CD14-positive monocyte (primary cell): Measurements from ENCODE around the gene DLGAP1. TPM values are rescaled to one million over a fixed set of nuclear protein-coding genes. Genes with fewer than 3 reads are reported as not detected.

Experiments
- DNase-seq, 3 donors: peaks; one replicate each; pipeline ENCODE4 v3.0.0-alpha.2; 2011 to 2022
- H2AFZ ChIP-seq: 2 replicates; pipeline ENCODE4 v1.6.0; 2012; ENCODE audit warnings: mild to moderate bottlenecking, low read depth, low read length, inconsistent platforms; ENCODE audit not compliant: insufficient read depth, poor library complexity, severe bottlenecking
- H3K27ac ChIP-seq, 2 donors: 1 replicate in 1 of 2; 2 replicates in 1 of 2; pipeline ENCODE4 v1.5.1; 2012 to 2013; ENCODE audit warnings: low read length in 2 of 2, control low read depth in 1 of 2, inconsistent platforms in 1 of 2, low read depth in 1 of 2, mild to moderate bottlenecking in 1 of 2
- H3K27me3 ChIP-seq, 2 donors: one replicate each; pipeline versions ENCODE4 v1.6.0 to v1.6.1; 2011 to 2013; ENCODE audit warnings: low read length in 2 of 2; ENCODE audit not compliant: control insufficient read depth in 2 of 2, insufficient read depth in 2 of 2
- H3K36me3 ChIP-seq, 2 donors: replicated peaks in 1 of 2; 1 replicate in 1 of 2; 2 replicates in 1 of 2; pipeline versions ENCODE4 v1.5.1 to v1.6.1; 2012 to 2013; ENCODE audit warnings: low read length in 2 of 2, control low read depth in 1 of 2, inconsistent platforms in 1 of 2, mild to moderate bottlenecking in 1 of 2; ENCODE audit not compliant: insufficient read depth in 2 of 2, control insufficient read depth in 1 of 2
- H3K4me1 ChIP-seq, 2 donors: 1 replicate in 1 of 2; 2 replicates in 1 of 2; pipeline versions ENCODE4 v1.5.1 to v1.6.1; 2012 to 2013; ENCODE audit warnings: low read length in 2 of 2, control low read depth in 1 of 2, inconsistent platforms in 1 of 2, mild to moderate bottlenecking in 1 of 2, moderate library complexity in 1 of 2; ENCODE audit not compliant: insufficient read depth in 2 of 2, control insufficient read depth in 1 of 2
- H3K4me2 ChIP-seq: replicated peaks from 2 replicates; pipeline ENCODE3; 2012; ENCODE audit warnings: low read length, moderate library complexity, mild to moderate bottlenecking; ENCODE audit not compliant: poor library complexity, severe bottlenecking; ENCODE audit errors: extremely low read depth
- H3K4me3 ChIP-seq, 3 experiments: fragments of 200-600 bp in 1 of 3; sonication (generic) in 1 of 3; replicated peaks in 1 of 3; 1 replicate in 2 of 3; 2 replicates in 1 of 3; pipeline ENCODE4 v1.5.1; 2011 to 2013; ENCODE audit warnings: low read length in 3 of 3, mild to moderate bottlenecking in 3 of 3, control low read depth in 2 of 3, low read depth in 2 of 3, inconsistent platforms in 1 of 3, moderate library complexity in 1 of 3
- H3K79me2 ChIP-seq: 2 replicates; pipeline ENCODE4 v1.6.0; 2012; ENCODE audit warnings: mild to moderate bottlenecking, control low read depth, inconsistent platforms, low read length, moderate library complexity; ENCODE audit not compliant: insufficient read depth
- H3K9ac ChIP-seq: 2 replicates; pipeline ENCODE4 v1.6.0; 2017; ENCODE audit warnings: low read length, mild to moderate bottlenecking; ENCODE audit not compliant: insufficient read depth, poor library complexity, severe bottlenecking
- H3K9me3 ChIP-seq, 2 donors: replicated peaks in 1 of 2; 1 replicate in 1 of 2; 2 replicates in 1 of 2; pipeline versions ENCODE4 v1.5.1 to v1.6.1; 2012 to 2013; ENCODE audit warnings: low read length in 2 of 2, control low read depth in 1 of 2; ENCODE audit not compliant: control insufficient read depth in 1 of 2, insufficient read depth in 1 of 2
- H4K20me1 ChIP-seq: 2 replicates; pipeline ENCODE4 v1.6.0; 2012; ENCODE audit warnings: mild to moderate bottlenecking, low read length, control low read depth, moderate library complexity; ENCODE audit not compliant: insufficient read depth
- H3K27ac Mint-ChIP-seq, 7 donors: one replicate each; pipeline ENCODE4 v1.8.0; 2020; ENCODE audit warnings: mild to moderate bottlenecking in 7 of 7, mixed read lengths in 7 of 7, moderate library complexity in 6 of 7, inconsistent platforms in 2 of 7
- H3K27me3 Mint-ChIP-seq, 3 donors: one replicate each; pipeline ENCODE4 v1.8.0; 2021 to 2022; ENCODE audit warnings: low read depth in 3 of 3, mild to moderate bottlenecking in 3 of 3, mixed read lengths in 3 of 3, moderate library complexity in 3 of 3, inconsistent platforms in 1 of 3
- H3K36me3 Mint-ChIP-seq, 2 donors: one replicate each; pipeline ENCODE4 v1.8.0; 2020; ENCODE audit warnings: mixed read lengths in 2 of 2, inconsistent platforms in 1 of 2, mild to moderate bottlenecking in 1 of 2
- H3K4me1 Mint-ChIP-seq: one replicate; pipeline ENCODE4 v1.8.0; 2020; ENCODE audit warnings: mild to moderate bottlenecking, mixed read lengths
- H3K4me3 Mint-ChIP-seq, 2 donors: one replicate each; pipeline ENCODE4 v1.8.0; 2020; ENCODE audit warnings: mild to moderate bottlenecking in 2 of 2, mixed read lengths in 2 of 2, moderate library complexity in 1 of 2
- H3K9me3 Mint-ChIP-seq, 7 donors: one replicate each; pipeline ENCODE4 v1.8.0; 2020 to 2022; ENCODE audit warnings: mixed read lengths in 7 of 7, mild to moderate bottlenecking in 6 of 7, moderate library complexity in 6 of 7, inconsistent platforms in 2 of 7
- WGBS: methylation state at CpG from one replicate; pipeline ENCODE4 v1.1.5; 2013; ENCODE audit warnings: missing lambda C conversion rate; ENCODE audit not compliant: insufficient coverage; 5-methylcytosine and 5-hydroxymethylcytosine counted together
- intact Hi-C, 2 donors: fragments of 100-400 bp; cut with micrococcal nuclease; formaldehyde crosslinking; loops; one replicate each; pipeline versions ENCODE4 v1.15.0 to v1.15.1; 2023
- polyA plus RNA-seq, 3 donors: library from polyadenylated mRNA; depleted of rRNA in 1 of 3; unstranded in 2 of 3; stranded (reverse) in 1 of 3; fragments of 300-500 nt in 2 of 3; fragments of >200 nt in 1 of 3; fragmentation: Illumina TruSeq in 2 of 3; gene quantifications; 1 replicate in 2 of 3; 2 replicates in 1 of 3; pipeline ENCODE4 v1.2.3, GENCODE V29; 2012 to 2021
- TF ChIP-seq, protein P1 (sequence below): fragments of 200-600 bp; IDR thresholded peaks from one replicate; pipeline ENCODE4 v1.8.0; 2022; ENCODE audit warnings: antibody characterized with exemption, mild to moderate bottlenecking

DLGAP1 gene
- polyA plus RNA-seq, 3 donors = 0.09 to 0.42 TPM; not detected in 1

DNA sequence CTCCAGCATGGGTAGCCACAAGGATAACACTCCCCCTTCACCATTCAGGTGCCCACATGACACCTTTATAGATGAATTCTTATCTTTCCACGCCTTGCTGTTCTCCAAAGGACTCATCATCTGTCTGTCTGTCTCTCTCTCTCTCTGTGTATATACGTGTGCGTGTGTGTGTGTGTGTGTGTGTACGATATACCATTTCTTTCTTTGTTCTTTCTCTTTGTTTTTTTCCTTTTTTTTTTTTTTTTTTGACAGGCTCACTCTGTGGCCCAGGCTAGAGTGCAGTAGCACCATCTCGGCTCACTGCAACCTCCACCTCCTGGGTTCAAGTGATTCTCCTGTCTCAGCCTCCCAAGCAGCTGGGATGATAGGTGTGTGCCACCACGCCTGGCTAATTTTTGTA, 98.2 kb downstream of the DLGAP1 start:
- Mint-ChIP-seq H3K9me3 (peaks cover 5 to 13% (median 7%) of the 10 kb centered on the region in 7 donors), H3K27me3 (peaks cover 0 to 3% (median 3%) of the 10 kb centered on the region in 3 donors), H3K36me3 (no peaks in the 10 kb centered on the region), H3K4me3 (no peak overlapping the region), H3K27ac (no peak overlapping the region), H3K4me1 (no peaks in the 10 kb centered on the region)
- intact Hi-C loops = no loop called here
- no peaks in the 10 kb centered on the region for H4K20me1 ChIP-seq
- H3K4me1 ChIP-seq = no peaks in the 10 kb centered on the region
- H3K9me3 ChIP-seq = peaks cover 15 to 17% of the 10 kb centered on the region in 2 donors
- H3K4me2 ChIP-seq = no peak overlapping the region
- no peaks in the 10 kb centered on the region for H3K27me3 ChIP-seq
- H3K9ac ChIP-seq = no peak overlapping the region
- H3K79me2 ChIP-seq = no peaks in the 10 kb centered on the region
- no peak for DNase-seq
- H3K36me3 ChIP-seq = no peaks in the 10 kb centered on the region
- no peak overlapping the region for H3K27ac ChIP-seq
- TF ChIP-seq, protein P1, sequence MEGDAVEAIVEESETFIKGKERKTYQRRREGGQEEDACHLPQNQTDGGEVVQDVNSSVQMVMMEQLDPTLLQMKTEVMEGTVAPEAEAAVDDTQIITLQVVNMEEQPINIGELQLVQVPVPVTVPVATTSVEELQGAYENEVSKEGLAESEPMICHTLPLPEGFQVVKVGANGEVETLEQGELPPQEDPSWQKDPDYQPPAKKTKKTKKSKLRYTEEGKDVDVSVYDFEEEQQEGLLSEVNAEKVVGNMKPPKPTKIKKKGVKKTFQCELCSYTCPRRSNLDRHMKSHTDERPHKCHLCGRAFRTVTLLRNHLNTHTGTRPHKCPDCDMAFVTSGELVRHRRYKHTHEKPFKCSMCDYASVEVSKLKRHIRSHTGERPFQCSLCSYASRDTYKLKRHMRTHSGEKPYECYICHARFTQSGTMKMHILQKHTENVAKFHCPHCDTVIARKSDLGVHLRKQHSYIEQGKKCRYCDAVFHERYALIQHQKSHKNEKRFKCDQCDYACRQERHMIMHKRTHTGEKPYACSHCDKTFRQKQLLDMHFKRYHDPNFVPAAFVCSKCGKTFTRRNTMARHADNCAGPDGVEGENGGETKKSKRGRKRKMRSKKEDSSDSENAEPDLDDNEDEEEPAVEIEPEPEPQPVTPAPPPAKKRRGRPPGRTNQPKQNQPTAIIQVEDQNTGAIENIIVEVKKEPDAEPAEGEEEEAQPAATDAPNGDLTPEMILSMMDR = no peak
- no peak overlapping the region for H2AFZ ChIP-seq
- no peak overlapping the region for H3K4me3 ChIP-seq
- WGBS = no CpG with 5 or more reads among the region's 6 CpGs

- Histone ChIP-seq H3K4me1 (no peaks in the 10 kb centered on the region), H3K79me2 (no peaks in the 10 kb centered on the region), H3K4me3 (no peak overlapping the region), H3K27me3 (no peaks in the 10 kb centered on the region), H3K9ac (no peak overlapping the region), H3K36me3 (no peaks in the 10 kb centered on the region), H4K20me1 (no peaks in the 10 kb centered on the region), H3K27ac (no peak overlapping the region), H3K9me3 (peaks cover 15 to 17% of the 10 kb centered on the region in 2 donors), H3K4me2 (no peak overlapping the region), H2AFZ (no peak overlapping the region)
- H3K27ac Mint-ChIP-seq = no peak overlapping the region
- TF ChIP-seq, protein P1 = no peak
- H3K4me3 Mint-ChIP-seq = no peak overlapping the region
- H3K27me3 Mint-ChIP-seq = peaks cover 0 to 3% (median 3%) of the 10 kb centered on the region in 3 donors
- no peak for DNase-seq
- intact Hi-C loops = no loop called here
- WGBS = 42% methylated on average over 7 of the region's 9 CpGs
- peaks cover 2 to 7% (median 3%) of the 10 kb centered on the region in 7 donors for H3K9me3 Mint-ChIP-seq
- H3K36me3 Mint-ChIP-seq = no peaks in the 10 kb centered on the region
- H3K4me1 Mint-ChIP-seq = no peaks in the 10 kb centered on the region
Measured at GRCh38 chr18:4353853-4354418, 101.2 kb downstream of the DLGAP1 start.
